PC-9 (cell line): ENCODE measurements around the gene LAMP1. TPM values are rescaled to one million over a fixed set of nuclear protein-coding genes. Genes with fewer than 3 reads are reported as not detected.
"Not testable (repeated sequence)": the region's sequence is repeated elsewhere in the genome, so short reads cannot be mapped to it uniquely, and the experiment has no call there.

ENCODE experiments used
- BruUV-seq: library from RNA; stranded (reverse); fragments of 400-500 nt; replicated peaks from 2 replicates; lab custom pipeline; 2021; lab: Mats Ljungman, UMichigan
- CTCF ChIA-PET: fragments of 300-600 bp; sonication (Branson Sonifier 250); formaldehyde crosslinking; loops from one replicate; lab custom pipeline; 2022; ENCODE audit warnings: antibody characterized with exemption; lab: Charles Lee
- POLR2A ChIA-PET: fragments of 300-600 bp; sonication (Branson Sonifier 250); formaldehyde crosslinking; loops from one replicate; lab custom pipeline; 2022; ENCODE audit warnings: antibody characterized with exemption; ENCODE audit not compliant: unreplicated experiment; lab: Charles Lee
- DNase-seq, 2 experiments: peaks; one replicate each; pipeline versions ENCODE4 v3.0.0 to v3.0.0-alpha.2; 2015 to 2022; ENCODE audit warnings: mixed read lengths in 1 of 2
- H2AFZ ChIP-seq: fragments of 200-600 bp; sonication (generic); 2 replicates; pipeline ENCODE4 v1.8.1; 2017; ENCODE audit warnings: antibody characterized with exemption
- H3F3A ChIP-seq: fragments of 200-600 bp; sonication (generic); 2 replicates; pipeline ENCODE4 v1.8.1; 2017; ENCODE audit warnings: antibody characterized with exemption, mild to moderate bottlenecking, low read depth; ENCODE audit not compliant: insufficient read depth
- H3K27ac ChIP-seq: fragments of 200-600 bp; sonication (generic); 2 replicates; pipeline ENCODE4 v1.6.1; 2016; ENCODE audit warnings: mixed run types
- H3K27me3 ChIP-seq: fragments of 200-600 bp; sonication (generic); 2 replicates; pipeline ENCODE4 v1.6.1; 2016; ENCODE audit warnings: low read depth, mixed run types; ENCODE audit not compliant: insufficient read depth
- H3K36me3 ChIP-seq: fragments of 200-600 bp; sonication (generic); 2 replicates; pipeline ENCODE4 v1.6.1; 2016; ENCODE audit warnings: low read depth, mixed run types
- H3K4me1 ChIP-seq: fragments of 200-600 bp; sonication (generic); replicated peaks from 2 replicates; pipeline ENCODE4 v1.6.1; 2016; ENCODE audit warnings: mixed run types; ENCODE audit not compliant: insufficient read depth
- H3K4me2 ChIP-seq: fragments of 200-600 bp; sonication (generic); 2 replicates; pipeline ENCODE4 v1.6.1; 2017; ENCODE audit warnings: mixed run types
- H3K4me3 ChIP-seq: fragments of 200-600 bp; sonication (generic); 2 replicates; pipeline ENCODE4 v1.6.1; 2016; ENCODE audit warnings: mixed run types
- H3K79me2 ChIP-seq: fragments of 200-600 bp; sonication (generic); 2 replicates; pipeline ENCODE4 v1.6.1; 2017; ENCODE audit warnings: low read depth, mixed run types
- H3K9me2 ChIP-seq: fragments of 200-600 bp; sonication (generic); 2 replicates; pipeline ENCODE4 v1.8.1; 2017; ENCODE audit warnings: mild to moderate bottlenecking; ENCODE audit not compliant: insufficient read depth
- H3K9me3 ChIP-seq: fragments of 200-600 bp; sonication (generic); 2 replicates; pipeline ENCODE4 v1.8.1; 2016; ENCODE audit warnings: low read depth; ENCODE audit not compliant: insufficient read depth
- H4K20me1 ChIP-seq: fragments of 200-600 bp; sonication (generic); 2 replicates; pipeline ENCODE4 v1.8.1; 2017; ENCODE audit not compliant: insufficient read depth
- EZH2 ChIP-seq: fragments of 200-600 bp; sonication (generic); IDR thresholded peaks from 2 replicates; pipeline ENCODE4 v1.8.0; 2017; ENCODE audit warnings: antibody characterized with exemption, low read depth
- intact Hi-C: fragments of 100-400 bp; cut with micrococcal nuclease; formaldehyde crosslinking; loops from one replicate; pipeline ENCODE4 v1.10.0; 2022; ENCODE audit not compliant: unreplicated experiment
- total RNA-seq: library from RNA; stranded (reverse); gene quantifications from 2 replicates; pipeline ENCODE4 v1.2.3, GENCODE V29; 2021
- TF ChIP-seq, protein P1 (sequence below): fragments of 200-600 bp; sonication (generic); conservative IDR thresholded peaks from 2 replicates; pipeline ENCODE4 v1.6.1; 2017; ENCODE audit warnings: mixed run types, antibody characterized with exemption, mild to moderate bottlenecking, moderate library complexity

The LAMP1 gene
- total RNA-seq, 1 experiment from 2014 or later = 186 TPM

DNA sequence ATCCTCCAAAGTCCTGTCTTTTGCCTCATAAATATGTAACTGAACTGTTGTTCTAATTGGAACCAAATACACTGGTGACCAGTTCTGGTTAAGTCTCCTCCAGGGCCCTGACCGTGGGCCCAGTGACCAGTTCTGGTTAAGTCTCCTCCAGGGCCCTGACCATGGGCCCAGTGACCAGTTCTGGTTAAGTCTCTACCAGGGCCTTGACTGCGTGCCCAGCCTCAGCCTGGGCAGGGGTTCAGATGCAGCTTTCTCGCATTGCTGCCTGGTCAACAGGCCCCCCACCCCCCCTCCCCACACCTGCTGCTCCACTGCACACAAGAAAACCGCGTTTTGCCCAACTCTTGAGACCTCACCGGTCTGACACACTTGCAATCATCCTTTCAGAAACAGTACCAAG lies 70.7 kb downstream of the LAMP1 start:
- no peak for TF ChIP-seq EZH2
- TF ChIP-seq, protein P1, sequence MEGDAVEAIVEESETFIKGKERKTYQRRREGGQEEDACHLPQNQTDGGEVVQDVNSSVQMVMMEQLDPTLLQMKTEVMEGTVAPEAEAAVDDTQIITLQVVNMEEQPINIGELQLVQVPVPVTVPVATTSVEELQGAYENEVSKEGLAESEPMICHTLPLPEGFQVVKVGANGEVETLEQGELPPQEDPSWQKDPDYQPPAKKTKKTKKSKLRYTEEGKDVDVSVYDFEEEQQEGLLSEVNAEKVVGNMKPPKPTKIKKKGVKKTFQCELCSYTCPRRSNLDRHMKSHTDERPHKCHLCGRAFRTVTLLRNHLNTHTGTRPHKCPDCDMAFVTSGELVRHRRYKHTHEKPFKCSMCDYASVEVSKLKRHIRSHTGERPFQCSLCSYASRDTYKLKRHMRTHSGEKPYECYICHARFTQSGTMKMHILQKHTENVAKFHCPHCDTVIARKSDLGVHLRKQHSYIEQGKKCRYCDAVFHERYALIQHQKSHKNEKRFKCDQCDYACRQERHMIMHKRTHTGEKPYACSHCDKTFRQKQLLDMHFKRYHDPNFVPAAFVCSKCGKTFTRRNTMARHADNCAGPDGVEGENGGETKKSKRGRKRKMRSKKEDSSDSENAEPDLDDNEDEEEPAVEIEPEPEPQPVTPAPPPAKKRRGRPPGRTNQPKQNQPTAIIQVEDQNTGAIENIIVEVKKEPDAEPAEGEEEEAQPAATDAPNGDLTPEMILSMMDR = no peak
- Histone ChIP-seq H3K4me2 (no peak overlapping the region), H4K20me1 (0 out of 2 replicates have a peak, but pooled peaks cover 1% of the 10 kb centered on the region), H2AFZ (no peak overlapping the region), H3K27ac (no peak overlapping the region), H3K4me1 (no peaks in the 10 kb centered on the region; the same call in 1 of the 2 replicates), H3K36me3 (no peaks in the 10 kb centered on the region), H3K27me3 (no peaks in the 10 kb centered on the region), H3K79me2 (peaks cover 2% of the 10 kb centered on the region; the same call in 1 of the 2 replicates), H3F3A (peaks cover 17% of the 10 kb centered on the region), H3K9me2 (no peaks in the 10 kb centered on the region), H3K4me3 (no peak overlapping the region), H3K9me3 (no peaks in the 10 kb centered on the region)
- intact Hi-C loops = no loop called here
- no peak for DNase-seq
- CTCF ChIA-PET = no interaction called here
- POLR2A ChIA-PET = no interaction called here
- no TSS peak for BruUV-seq

DNA sequence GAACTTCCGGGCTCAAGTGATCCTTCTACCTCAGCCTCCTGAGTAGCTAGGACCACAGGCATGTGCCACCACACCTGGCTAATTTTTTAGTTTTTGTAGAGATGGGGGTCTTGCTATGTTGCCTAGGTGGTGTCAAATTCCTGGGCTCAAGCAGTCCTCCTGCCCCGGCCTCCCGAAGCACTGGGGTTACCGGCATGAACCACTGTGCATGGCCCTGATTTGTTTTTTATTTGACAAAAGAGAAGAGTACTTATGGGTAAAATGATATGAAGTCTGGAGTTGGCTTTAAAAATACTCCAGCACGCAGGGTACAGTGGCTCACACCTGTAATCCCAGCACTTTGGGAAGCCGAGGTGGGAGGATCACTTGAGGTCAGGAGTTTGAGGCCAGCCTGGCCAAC lies 71.3 kb downstream of the LAMP1 start:
- H3K79me2 ChIP-seq, H3K27me3 ChIP-seq, BruUV-seq: not testable (repeated sequence)

DNA sequence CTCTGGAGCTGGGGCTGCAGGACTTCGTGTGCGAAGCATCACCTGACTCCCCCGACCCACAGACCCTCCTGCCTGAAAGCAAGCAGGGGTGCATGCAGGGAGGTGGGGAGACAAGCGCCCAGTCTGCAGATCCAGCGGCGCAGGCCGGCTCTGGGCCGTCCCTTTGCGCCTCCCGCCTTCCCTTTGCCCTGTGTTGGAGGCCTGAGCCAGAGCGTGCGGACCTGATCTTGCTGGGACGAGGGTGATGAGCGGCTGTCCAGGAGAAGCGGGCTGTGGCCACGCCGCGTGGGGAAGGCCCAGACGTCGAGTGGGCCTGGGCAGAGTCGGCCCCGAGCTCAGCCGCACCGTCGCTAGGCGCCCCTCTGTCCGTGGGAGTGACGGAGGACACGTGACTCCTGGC lies 72.2 kb downstream of the LAMP1 start:
- no peak overlapping the region for H3K27ac ChIP-seq
- no peaks in the 10 kb centered on the region for H3K4me1 ChIP-seq
- H3K36me3 ChIP-seq = no peaks in the 10 kb centered on the region
- H3K27me3 ChIP-seq = peaks cover 11% of the 10 kb centered on the region
- no peaks in the 10 kb centered on the region for H3K9me3 ChIP-seq
- no TSS peak for BruUV-seq
- no peaks in the 10 kb centered on the region for H3K9me2 ChIP-seq
- no peak for TF ChIP-seq EZH2
- TF ChIP-seq, protein P1 = no peak
- H2AFZ ChIP-seq = no peak overlapping the region
- no peaks in the 10 kb centered on the region for H4K20me1 ChIP-seq
- peaks cover 16% of the 10 kb centered on the region for H3F3A ChIP-seq
- H3K79me2 ChIP-seq = no peaks in the 10 kb centered on the region
- intact Hi-C loops = no loop called here
- no peak for DNase-seq
- H3K4me3 ChIP-seq = no peak overlapping the region
- ChIA-PET CTCF (no interaction called here), POLR2A (no interaction called here)
- H3K4me2 ChIP-seq = no peak overlapping the region

More for the DNA sequence above, 71.3 kb downstream of the LAMP1 start:
- H2AFZ ChIP-seq, H3K4me2 ChIP-seq, CTCF ChIA-PET, H4K20me1 ChIP-seq, DNase-seq, H3K9me2 ChIP-seq, H3K4me3 ChIP-seq, H3K27ac ChIP-seq, intact Hi-C loops, H3K4me1 ChIP-seq, H3K9me3 ChIP-seq, POLR2A ChIA-PET, H3K36me3 ChIP-seq: not testable (repeated sequence)
- H3F3A ChIP-seq = peaks cover 20% of the 10 kb centered on the region

DNA sequence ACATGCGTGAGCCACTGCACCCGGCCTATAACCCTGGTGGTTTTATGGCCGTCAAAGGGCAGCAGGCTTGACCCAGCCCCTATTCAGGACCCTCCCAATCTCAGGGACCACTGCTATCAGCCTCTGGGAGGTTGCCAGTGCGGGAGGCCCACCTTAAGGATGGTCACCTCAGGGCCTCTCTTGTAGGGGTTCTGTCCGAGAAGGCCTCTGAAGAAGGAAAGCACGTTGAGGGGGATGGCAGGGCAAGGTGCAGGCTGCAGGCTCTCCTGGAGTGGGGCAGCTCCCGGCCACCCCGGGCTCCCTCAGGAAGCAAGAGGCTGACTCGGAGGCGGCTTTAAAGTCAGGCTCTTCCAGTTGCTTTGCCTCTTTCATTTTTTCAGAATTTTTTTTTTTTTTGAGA lies 72.8 kb downstream of the LAMP1 start:
- Histone ChIP-seq H3K79me2 (no peaks in the 10 kb centered on the region), H2AFZ (no peak overlapping the region), H3K27ac (no peak overlapping the region), H3K9me3 (no peaks in the 10 kb centered on the region), H4K20me1 (no peaks in the 10 kb centered on the region), H3K36me3 (no peaks in the 10 kb centered on the region), H3K27me3 (peaks cover 16% of the 10 kb centered on the region), H3K4me2 (no peak overlapping the region), H3K9me2 (no peaks in the 10 kb centered on the region), H3K4me1 (no peaks in the 10 kb centered on the region), H3F3A (peaks cover 16% of the 10 kb centered on the region), H3K4me3 (no peak overlapping the region)
- ChIA-PET CTCF (no interaction called here), POLR2A (no interaction called here)
- BruUV-seq = no TSS peak
- intact Hi-C loops = no loop called here
- DNase-seq = no peak
- TF ChIP-seq EZH2 = no peak
- TF ChIP-seq, protein P1 = no peak
